ENCODE data around the gene PNPLA2. TPM values are rescaled to one million over a fixed set of nuclear protein-coding genes. Genes with fewer than 3 reads are reported as not detected.
A peak's percentile ranks its signal among the peaks of the same experiment; 100 is the strongest.

Gene PNPLA2
- polyA plus RNA-seq, 1 experiment: 17.3 TPM

DNA sequence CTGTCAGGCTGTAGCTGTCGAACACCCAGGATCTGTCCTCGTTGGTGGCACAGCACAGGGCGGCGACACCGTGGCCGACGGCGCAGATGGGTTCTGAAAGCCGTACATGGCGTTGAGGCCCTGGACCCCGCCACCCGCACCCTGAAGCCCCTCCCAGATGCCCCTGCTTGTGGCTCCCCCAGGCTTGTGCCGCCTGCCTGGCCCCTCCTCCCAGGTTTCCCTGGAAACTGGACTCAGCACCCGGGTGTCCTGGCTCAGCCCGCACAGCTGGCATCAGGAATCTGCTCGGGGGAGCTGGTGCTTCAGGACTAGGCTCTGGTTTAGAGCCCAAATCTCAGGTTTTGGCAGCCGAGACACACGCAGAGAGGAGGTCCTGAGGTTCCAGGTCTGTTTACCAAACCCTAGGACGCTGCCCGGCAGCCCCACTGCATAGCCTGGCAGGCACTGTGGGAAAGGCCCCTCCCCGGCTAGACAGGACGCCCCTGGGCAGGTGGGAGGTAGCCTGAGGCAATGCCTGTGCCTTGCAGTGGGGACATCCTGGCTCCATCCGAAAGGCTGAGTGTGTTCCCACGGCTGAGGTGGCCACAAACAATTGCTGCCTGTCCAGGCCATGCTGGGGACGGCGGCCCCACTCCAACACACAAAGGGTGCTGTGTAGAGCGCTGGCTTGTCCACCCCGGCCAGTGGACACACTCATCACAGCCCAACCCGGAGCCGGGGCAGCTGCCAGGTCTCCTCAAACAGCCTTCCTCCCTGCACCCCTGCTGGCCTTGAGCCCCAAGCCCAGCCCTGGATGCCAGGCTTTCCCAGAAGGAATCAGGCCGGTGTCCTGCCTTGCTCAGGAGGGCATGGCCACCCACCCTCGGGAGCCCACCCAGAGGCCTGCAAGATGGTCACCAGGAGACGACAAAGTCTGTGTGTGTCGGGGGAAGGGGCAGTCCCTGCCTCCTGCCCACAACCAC, 46.0 kb upstream of the PNPLA2 start:
- no peak overlapping the region for H3K4me3 ChIP-seq (ENCODE audit: low read depth, low read length)
- CTCF ChIA-PET: no interaction called here

GRCh38 chr11:773425-773824, 45.3 kb upstream of the PNPLA2 start:
- Histone ChIP-seq H3K4me3 (ENCODE audit: low read depth, low read length) (no peak overlapping the region), H3K27ac (ENCODE audit: low read depth, low read length) (no peak overlapping the region), H3K27me3 (ENCODE audit: control insufficient read depth, insufficient read depth, low read length) (no peaks in the 10 kb centered on the region), H3K9me3 (ENCODE audit: control insufficient read depth, insufficient read depth, low read length) (no peaks in the 10 kb centered on the region; the same call in 1 of the 2 replicates)
- POLR2A ChIA-PET: no interaction called here
- CTCF ChIA-PET: interaction anchor here (1.0 kb wide), 1 partner anchor 10 kb away, joined by 3 read pairs; no protein-coding TSS in a partner anchor
- no peak for DNase-seq (ENCODE audit: low read depth, low spot score)
- no peak for TF ChIP-seq CTCF (IDR thresholded peaks at IDR 0.05; ENCODE audit: low read depth, low read length)

More for the DNA sequence above, 46.0 kb upstream of the PNPLA2 start:
- TF ChIP-seq CTCF (IDR thresholded peaks at IDR 0.05; ENCODE audit: low read depth, low read length): no peak
- POLR2A ChIA-PET: no interaction called here
- H3K27me3 ChIP-seq (ENCODE audit: control insufficient read depth, insufficient read depth, low read length): no peaks in the 10 kb centered on the region
- no peaks in the 10 kb centered on the region; the same call in 1 of the 2 replicates for H3K9me3 ChIP-seq (ENCODE audit: control insufficient read depth, insufficient read depth, low read length)
- no peak for DNase-seq (ENCODE audit: low read depth, low spot score)
- H3K27ac ChIP-seq (ENCODE audit: low read depth, low read length): no peak overlapping the region

DNA sequence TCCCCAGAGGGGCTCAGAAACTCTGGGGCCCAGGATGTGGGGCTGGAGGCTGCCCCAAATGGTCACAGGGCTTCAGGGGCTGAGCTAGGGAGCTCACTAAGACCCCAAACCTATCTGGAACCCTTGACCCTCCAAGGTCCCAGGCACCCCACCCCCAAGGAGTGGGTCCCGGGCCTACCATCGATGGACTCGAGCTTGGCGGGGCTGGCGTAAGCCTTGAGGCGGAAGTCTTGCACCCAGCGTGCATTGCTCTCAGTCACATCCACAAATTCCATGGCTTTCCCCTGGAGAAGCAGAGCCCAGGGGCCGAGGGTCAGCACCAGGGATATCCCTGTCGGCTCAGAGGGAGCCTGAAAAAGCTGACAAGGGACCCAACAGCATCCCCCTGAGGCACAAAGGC, 44.9 kb upstream of the PNPLA2 start:
- TF ChIP-seq CTCF (IDR thresholded peaks at IDR 0.05; ENCODE audit: low read depth, low read length): no peak
- no peak overlapping the region for H3K4me3 ChIP-seq (ENCODE audit: low read depth, low read length)
- H3K27ac ChIP-seq (ENCODE audit: low read depth, low read length): no peak overlapping the region
- POLR2A ChIA-PET: no interaction called here
- CTCF ChIA-PET: interaction anchor here (1.0 kb wide), 1 partner anchor 10 kb away, joined by 3 read pairs; no protein-coding TSS in a partner anchor
- DNase-seq (ENCODE audit: low read depth, low spot score): no peak
- no peaks in the 10 kb centered on the region; the same call in 1 of the 2 replicates for H3K9me3 ChIP-seq (ENCODE audit: control insufficient read depth, insufficient read depth, low read length)
- H3K27me3 ChIP-seq (ENCODE audit: control insufficient read depth, insufficient read depth, low read length): no peaks in the 10 kb centered on the region

DNA sequence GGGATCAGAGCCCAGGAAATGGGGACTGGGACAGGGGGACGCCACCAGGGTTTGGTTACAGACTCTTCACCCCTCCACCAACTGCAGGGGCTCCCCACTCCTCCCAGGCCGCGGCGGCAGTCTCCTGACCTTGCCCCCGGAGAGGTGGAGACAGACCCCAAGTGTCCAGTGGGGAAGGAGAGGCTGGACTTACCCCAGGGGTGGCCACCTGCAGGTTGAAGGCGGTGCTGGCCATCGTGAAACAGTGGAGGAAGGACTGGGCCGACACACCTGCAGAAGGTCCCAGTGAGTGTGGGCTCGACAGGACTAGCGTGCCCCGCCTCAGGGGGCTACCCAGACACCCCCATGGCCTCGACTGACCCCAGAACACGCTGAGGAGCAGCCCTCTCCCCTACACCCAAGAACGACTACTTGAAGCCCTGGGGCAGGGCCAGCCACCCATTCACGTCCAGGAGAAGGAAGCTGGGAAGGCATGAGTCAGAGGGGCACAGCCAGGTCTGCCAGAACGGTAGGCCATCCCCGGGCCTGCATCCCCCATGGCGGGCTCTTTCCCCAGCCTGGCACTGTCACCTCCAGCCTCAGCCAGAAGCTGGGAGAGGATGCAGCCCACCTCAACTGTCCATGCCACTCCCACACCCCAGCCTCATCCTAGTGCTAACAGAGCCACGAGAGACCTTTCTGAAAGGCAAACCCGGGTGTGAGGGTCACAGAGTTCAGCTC, 43.7 kb upstream of the PNPLA2 start:
- no peak for DNase-seq (ENCODE audit: low read depth, low spot score)
- H3K9me3 ChIP-seq (ENCODE audit: control insufficient read depth, insufficient read depth, low read length): no peaks in the 10 kb centered on the region; the same call in 1 of the 2 replicates
- POLR2A ChIA-PET: interaction anchor here (0.6 to 2.2 kb wide), 5 partner anchors 12 to 48 kb away, joined by 3 to 9 read pairs (median 4); partner anchors contain the start of genes CEND1 and TALDO1
- peak overlapping the region; percentile 11 for H3K4me3 ChIP-seq (ENCODE audit: low read depth, low read length)
- H3K27me3 ChIP-seq (ENCODE audit: control insufficient read depth, insufficient read depth, low read length): no peaks in the 10 kb centered on the region
- H3K27ac ChIP-seq (ENCODE audit: low read depth, low read length): no peak overlapping the region
- CTCF ChIA-PET: interaction anchor here (0.6 to 1.0 kb wide), 5 partner anchors 9 to 221 kb away, joined by 3 to 5 read pairs (median 4); partner anchors contain the start of gene LMNTD2
- no peak for TF ChIP-seq CTCF (IDR thresholded peaks at IDR 0.05; ENCODE audit: low read depth, low read length)
